ENCODE data around the gene DEFB119. TPM values are rescaled to one million over a fixed set of nuclear protein-coding genes. Genes with fewer than 3 reads are reported as not detected.
"Not testable (repeated sequence)": the region's sequence is repeated elsewhere in the genome, so short reads cannot be mapped to it uniquely, and the experiment has no call there.

Gene DEFB119, protein sequence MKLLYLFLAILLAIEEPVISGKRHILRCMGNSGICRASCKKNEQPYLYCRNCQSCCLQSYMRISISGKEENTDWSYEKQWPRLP
- total RNA-seq = not detected in 2 replicates

GRCh38 chr20:31390490-31390889 lies at the start of gene DEFB119:
DEFB119 (minus strand) TSS chr20:31390590; CDS start chr20:31390483, 107 bp downstream.
- Histone ChIP-seq H3K27ac (ENCODE audit: low read depth, low read length) (no peak within 1 kb of the TSS), H3K27me3 (ENCODE audit: insufficient read depth, low read length) (no peaks in the 10 kb centered on the region), H3K4me3 (ENCODE audit: insufficient read depth, low read length) (no peak within 1 kb of the TSS), H3K9me3 (ENCODE audit: low read depth, low read length) (no peaks in the 10 kb centered on the region), H4K20me1 (ENCODE audit: insufficient read depth, low read length) (no peaks in the 10 kb centered on the region), H3K4me1 (ENCODE audit: insufficient read depth, low read length) (no peaks in the 10 kb centered on the region), H3K79me2 (ENCODE audit: insufficient read depth, low read length) (no peaks in the 10 kb centered on the region), H3K36me3 (ENCODE audit: insufficient read depth, low read length) (no peaks in the 10 kb centered on the region), H3K4me2 (ENCODE audit: insufficient read depth, low read length) (no peak within 1 kb of the TSS), H2AFZ (ENCODE audit: low read length) (no peak within 1 kb of the TSS)
- TF ChIP-seq CTCF (IDR thresholded peaks at IDR 0.05; ENCODE audit: extremely low read depth, low read depth, low read length) = no peak
- DNase-seq (ENCODE audit: insufficient read length, low spot score, missing footprints) = peak; percentile 37

DNA sequence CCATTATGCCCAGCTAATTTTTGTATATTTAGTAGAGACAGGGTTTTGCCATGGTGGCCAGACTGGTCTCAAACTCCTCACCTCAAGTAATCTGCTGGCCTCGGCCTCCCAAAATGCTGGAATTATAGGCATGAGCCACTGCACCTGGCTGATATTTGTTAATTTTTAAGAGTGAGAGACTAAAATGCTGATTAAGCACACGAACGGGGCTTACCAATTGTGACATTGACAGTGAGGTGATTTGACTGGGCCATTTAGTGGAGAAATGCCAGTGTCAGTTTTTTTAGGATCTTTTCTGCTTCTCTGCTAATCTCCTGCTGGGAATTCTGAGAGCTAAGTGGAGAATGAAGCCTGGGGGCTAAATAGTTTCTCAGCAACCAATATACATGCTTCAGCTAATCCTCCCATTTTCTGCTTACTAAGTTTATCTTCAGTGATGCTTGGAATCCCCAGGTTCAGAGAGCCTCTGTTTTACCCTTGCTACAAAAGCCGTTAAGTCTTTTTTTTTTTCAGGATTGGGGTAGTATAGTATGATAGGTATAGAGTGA lies 40.3 kb upstream of the DEFB119 start:
- no peak overlapping the region for H3K4me2 ChIP-seq (ENCODE audit: insufficient read depth, low read length)
- H3K9me3 ChIP-seq (ENCODE audit: low read depth, low read length) = no peaks in the 10 kb centered on the region
- no peaks in the 10 kb centered on the region for H4K20me1 ChIP-seq (ENCODE audit: insufficient read depth, low read length)

GRCh38 chr20:31427576-31427975 lies 37.2 kb upstream of the DEFB119 start:
- H3K27me3 ChIP-seq (ENCODE audit: insufficient read depth, low read length); H3K27ac ChIP-seq (ENCODE audit: low read depth, low read length); H3K36me3 ChIP-seq (ENCODE audit: insufficient read depth, low read length); H3K4me3 ChIP-seq (ENCODE audit: insufficient read depth, low read length); H3K79me2 ChIP-seq (ENCODE audit: insufficient read depth, low read length); H3K4me1 ChIP-seq (ENCODE audit: insufficient read depth, low read length); H3K9me3 ChIP-seq (ENCODE audit: low read depth, low read length); H2AFZ ChIP-seq (ENCODE audit: low read length); H4K20me1 ChIP-seq (ENCODE audit: insufficient read depth, low read length); DNase-seq (ENCODE audit: insufficient read length, low spot score, missing footprints); H3K4me2 ChIP-seq (ENCODE audit: insufficient read depth, low read length): not testable (repeated sequence)

More for the DNA sequence above, 40.3 kb upstream of the DEFB119 start:
- Histone ChIP-seq H3K4me1 (ENCODE audit: insufficient read depth, low read length) (no peaks in the 10 kb centered on the region), H3K27ac (ENCODE audit: low read depth, low read length) (no peak overlapping the region), H3K79me2 (ENCODE audit: insufficient read depth, low read length) (no peaks in the 10 kb centered on the region), H3K27me3 (ENCODE audit: insufficient read depth, low read length) (no peaks in the 10 kb centered on the region), H3K4me3 (ENCODE audit: insufficient read depth, low read length) (no peak overlapping the region), H3K36me3 (ENCODE audit: insufficient read depth, low read length) (no peaks in the 10 kb centered on the region), H2AFZ (ENCODE audit: low read length) (no peak overlapping the region)
- TF ChIP-seq CTCF (IDR thresholded peaks at IDR 0.05; ENCODE audit: extremely low read depth, low read depth, low read length) = no peak
- DNase-seq (ENCODE audit: insufficient read length, low spot score, missing footprints) = no peak

- H2AFZ ChIP-seq (ENCODE audit: low read length); H3K36me3 ChIP-seq (ENCODE audit: insufficient read depth, low read length); H3K27ac ChIP-seq (ENCODE audit: low read depth, low read length); H3K27me3 ChIP-seq (ENCODE audit: insufficient read depth, low read length); H3K4me3 ChIP-seq (ENCODE audit: insufficient read depth, low read length); H3K4me2 ChIP-seq (ENCODE audit: insufficient read depth, low read length); DNase-seq (ENCODE audit: insufficient read length, low spot score, missing footprints); H3K4me1 ChIP-seq (ENCODE audit: insufficient read depth, low read length); H3K79me2 ChIP-seq (ENCODE audit: insufficient read depth, low read length); H3K9me3 ChIP-seq (ENCODE audit: low read depth, low read length); H4K20me1 ChIP-seq (ENCODE audit: insufficient read depth, low read length): not testable (repeated sequence)
These were observed 36.6 kb upstream of the DEFB119 start for GRCh38 chr20:31426891-31427551.

DNA sequence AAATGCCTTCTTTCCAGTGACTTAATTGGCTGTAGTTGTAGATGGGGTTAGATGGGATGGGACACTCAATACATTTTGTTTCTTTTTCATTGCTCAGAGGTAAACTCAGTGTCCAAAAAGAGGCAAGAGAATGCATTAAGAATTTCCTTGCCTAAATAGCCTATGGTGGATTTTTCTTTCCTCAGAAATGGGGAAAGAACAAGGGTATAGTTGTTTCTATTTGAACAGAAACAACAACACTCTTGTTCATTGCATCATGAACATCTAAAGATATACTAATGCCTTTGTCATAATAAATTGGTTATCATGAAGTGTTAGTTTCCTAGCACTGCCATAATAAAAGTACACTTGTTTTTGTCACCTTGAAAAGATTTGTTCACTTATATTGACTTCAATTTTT lies 35.4 kb upstream of the DEFB119 start:
- Histone ChIP-seq H3K4me1 (ENCODE audit: insufficient read depth, low read length) (no peaks in the 10 kb centered on the region), H3K36me3 (ENCODE audit: insufficient read depth, low read length) (no peaks in the 10 kb centered on the region), H3K4me2 (ENCODE audit: insufficient read depth, low read length) (no peak overlapping the region), H3K27ac (ENCODE audit: low read depth, low read length) (no peak overlapping the region), H3K9me3 (ENCODE audit: low read depth, low read length) (no peaks in the 10 kb centered on the region), H2AFZ (ENCODE audit: low read length) (no peak overlapping the region), H3K79me2 (ENCODE audit: insufficient read depth, low read length) (no peaks in the 10 kb centered on the region), H3K4me3 (ENCODE audit: insufficient read depth, low read length) (no peak overlapping the region), H3K27me3 (ENCODE audit: insufficient read depth, low read length) (no peaks in the 10 kb centered on the region), H4K20me1 (ENCODE audit: insufficient read depth, low read length) (no peaks in the 10 kb centered on the region)
- DNase-seq (ENCODE audit: insufficient read length, low spot score, missing footprints) = no peak
- no peak for TF ChIP-seq CTCF (IDR thresholded peaks at IDR 0.05; ENCODE audit: extremely low read depth, low read depth, low read length)
